HepG2 (cell line): ENCODE results near the gene SKI. TPM values are rescaled to one million over a fixed set of nuclear protein-coding genes. Genes with fewer than 3 reads are reported as not detected.

Experiments used
- AGO2 ChIP-seq: fragments of 200-400 bp; formaldehyde crosslinking; optimal IDR thresholded peaks from 2 replicates; pipeline ENCODE3; 2017; ENCODE audit warnings: mild to moderate bottlenecking, low read depth, low read length, moderate library complexity
- DZIP1 ChIP-seq: sonication (generic); formaldehyde crosslinking; IDR thresholded peaks from 2 replicates; pipeline ENCODE4 v1.5.0; 2020; ENCODE audit warnings: mild to moderate bottlenecking, missing genetic modification reagents
- FOXA1 ChIP-seq, 2 experiments: fragments of 450-650 bp in 1 of 2; sonication (generic) in 1 of 2; formaldehyde crosslinking in 1 of 2; IDR thresholded peaks; 2 replicates each; pipeline versions ENCODE4 v1.4.0 to v1.6.1; 2016 to 2020; ENCODE audit warnings: missing genetic modification reagents in 1 of 2
- HIVEP1 ChIP-seq: sonication (generic); formaldehyde crosslinking; IDR thresholded peaks from 2 replicates; pipeline ENCODE4 v1.4.0; 2020; ENCODE audit warnings: mild to moderate bottlenecking, missing genetic modification reagents
- RBM22 ChIP-seq: fragments of 200-400 bp; formaldehyde crosslinking; optimal IDR thresholded peaks from 2 replicates; pipeline ENCODE3; 2017; ENCODE audit warnings: mild to moderate bottlenecking, low read length, moderate library complexity
- RXRA ChIP-seq: sonication (generic); formaldehyde crosslinking; IDR thresholded peaks from 2 replicates; pipeline ENCODE4 v1.5.1; 2020; ENCODE audit warnings: missing genetic modification reagents
- YEATS4 ChIP-seq: sonication (generic); formaldehyde crosslinking; IDR thresholded peaks from 2 replicates; pipeline ENCODE4 v1.4.0; 2020; ENCODE audit warnings: missing genetic modification reagents, borderline replicate concordance
- ZNF564 ChIP-seq: sonication (generic); formaldehyde crosslinking; IDR thresholded peaks from 2 replicates; pipeline ENCODE4 v1.8.1; 2023; ENCODE audit warnings: mild to moderate bottlenecking, missing genetic modification reagents
- ZNF609 ChIP-seq: sonication (generic); formaldehyde crosslinking; IDR thresholded peaks from 2 replicates; pipeline ENCODE4 v1.4.0; 2020; ENCODE audit warnings: mild to moderate bottlenecking, missing genetic modification reagents, borderline replicate concordance
- ZNF770 ChIP-seq: sonication (generic); formaldehyde crosslinking; IDR thresholded peaks from 2 replicates; pipeline ENCODE4 v1.5.0; 2020; ENCODE audit warnings: mild to moderate bottlenecking, missing genetic modification reagents
- ZNF781 ChIP-seq: sonication (generic); formaldehyde crosslinking; IDR thresholded peaks from 2 replicates; pipeline ENCODE4 v1.5.1; 2020; ENCODE audit warnings: borderline replicate concordance, mild to moderate bottlenecking, missing genetic modification reagents; ENCODE audit errors: not compliant biosample characterization
- polyA plus RNA-seq, 8 experiments: library from polyadenylated mRNA; depleted of rRNA in 3 of 8; stranded (reverse) in 7 of 8; unstranded in 1 of 8; fragments of >200 nt; fragmentation: Illumina TruSeq in 4 of 8; extraction: Trizol in 4 of 8; gene quantifications; 2 replicates each; pipeline versions ENCODE4 v1.2.1 to v1.2.3, GENCODE V29; 2011 to 2016; ENCODE audit warnings: low read depth in 4 of 8, missing spikeins in 1 of 8, mixed read lengths in 1 of 8; ENCODE audit not compliant: insufficient read depth in 1 of 8
- total RNA-seq, 5 experiments: library from RNA; depleted of rRNA; stranded (reverse); fragments of >200 nt; fragmentation: Illumina TruSeq; extraction: Trizol; gene quantifications; 2 replicates each; pipeline ENCODE4 v1.2.3, GENCODE V29; 2016; ENCODE audit warnings: low read depth in 1 of 5

Gene SKI
- total and polyA plus RNA-seq, 2 of the 13 experiments (the other 11 are each of a cell fraction or from before 2014, with no cell fraction given) = 4.7 to 6.9 TPM

- TF ChIP-seq ZNF609 (CRISPR knock-in tag) (0 out of 2 replicates have a peak, but pooled peaks have one; percentile 15), ZNF781 (no peak), YEATS4 (CRISPR knock-in tag) (no peak), FOXA1 (IDR thresholded peaks at IDR 0.05) (no peak), FOXA1 (CRISPR knock-in tag; IDR thresholded peaks at IDR 0.05) (no peak), RBM22 (peak; percentile 88), AGO2 (peak; percentile 74), HIVEP1 (CRISPR knock-in tag) (0 out of 2 replicates have a peak, but pooled peaks have one; percentile 34), DZIP1 (CRISPR knock-in tag) (0 out of 2 replicates have a peak, but pooled peaks have one; percentile 38), ZNF770 (CRISPR knock-in tag) (peak; percentile 30; the same call in 1 of the 2 replicates), ZNF564 (CRISPR knock-in tag) (0 out of 2 replicates have a peak, but pooled peaks have one; percentile 46), RXRA (CRISPR knock-in tag) (0 out of 2 replicates have a peak, but pooled peaks have one; percentile 45)
Observed at GRCh38 chr1:2310332-2311183, 82.4 kb downstream of the SKI start (continued).
